Measurements from ENCODE around the gene WFDC10B.

WFDC10B gene

DNA sequence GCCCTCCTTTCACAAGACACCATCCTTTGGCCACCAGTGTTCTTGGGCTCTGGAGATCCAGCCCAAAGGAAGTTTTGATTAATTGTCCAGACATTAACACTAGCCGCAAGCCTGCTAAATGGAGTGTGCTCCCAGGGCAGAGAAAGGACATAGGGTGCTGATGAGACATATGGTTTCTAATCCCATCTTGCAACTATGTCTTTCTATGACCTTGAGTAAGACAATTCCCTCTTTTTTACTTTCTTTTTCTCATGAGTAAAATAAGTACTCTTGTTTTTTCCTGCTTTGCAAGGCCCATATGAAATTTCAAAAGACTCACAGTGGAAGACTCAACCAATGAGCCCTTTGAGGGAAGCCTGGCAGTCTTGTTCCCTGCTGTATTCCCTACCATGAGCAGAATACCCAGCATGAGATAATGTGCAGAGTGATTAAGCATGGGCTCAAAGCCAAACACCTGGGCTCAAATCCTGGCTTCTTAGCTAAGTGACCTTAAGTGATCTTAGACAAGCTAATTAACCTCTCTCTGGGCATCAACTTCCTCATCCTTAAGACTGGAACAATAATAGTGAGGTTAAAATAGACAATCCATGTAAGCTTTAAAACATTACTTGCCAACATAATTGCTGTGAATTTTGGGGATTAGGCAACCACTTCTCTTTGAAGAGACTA is at the start of gene WFDC10B:
Gene WFDC10B (minus strand): TSS at position 51 of the 669 bp plus-strand sequence. CDS start 19,027 bp downstream, outside the sequence.
- Histone ChIP-seq H3K4me3 (ENCODE audit: low read depth in 1 of 2, low read length in 2 of 2) (no peak within 1 kb of the TSS), H2AFZ (ENCODE audit: low read depth, low read length) (no peak within 1 kb of the TSS), H3K27me3 (ENCODE audit: insufficient read depth, low read length, poor library complexity) (peaks cover 12% of the 10 kb centered on the region), H3K79me2 (ENCODE audit: insufficient read depth, low read length) (no peaks in the 10 kb centered on the region), H3K4me1 (ENCODE audit: insufficient read depth, low read length) (no peaks in the 10 kb centered on the region), H3K4me2 (ENCODE audit: insufficient read depth, low read length) (no peak within 1 kb of the TSS), H3K36me3 (ENCODE audit: insufficient read depth, low read length) (no peaks in the 10 kb centered on the region), H3K9me3 (ENCODE audit: insufficient read depth, low read length, severe bottlenecking) (no peaks in the 10 kb centered on the region), H3K9ac (ENCODE audit: low read depth, low read length) (no peak within 1 kb of the TSS), H4K20me1 (ENCODE audit: insufficient read depth, low read length) (no peaks in the 10 kb centered on the region), H3K27ac (ENCODE audit: low read length) (no peak within 1 kb of the TSS)
- no peak for DNase-seq
- TF ChIP-seq EZH2 (IDR thresholded peaks at IDR 0.05; ENCODE audit: borderline replicate concordance, low read depth, low read length, severe bottlenecking) = no peak
- TF ChIP-seq, protein P1, sequence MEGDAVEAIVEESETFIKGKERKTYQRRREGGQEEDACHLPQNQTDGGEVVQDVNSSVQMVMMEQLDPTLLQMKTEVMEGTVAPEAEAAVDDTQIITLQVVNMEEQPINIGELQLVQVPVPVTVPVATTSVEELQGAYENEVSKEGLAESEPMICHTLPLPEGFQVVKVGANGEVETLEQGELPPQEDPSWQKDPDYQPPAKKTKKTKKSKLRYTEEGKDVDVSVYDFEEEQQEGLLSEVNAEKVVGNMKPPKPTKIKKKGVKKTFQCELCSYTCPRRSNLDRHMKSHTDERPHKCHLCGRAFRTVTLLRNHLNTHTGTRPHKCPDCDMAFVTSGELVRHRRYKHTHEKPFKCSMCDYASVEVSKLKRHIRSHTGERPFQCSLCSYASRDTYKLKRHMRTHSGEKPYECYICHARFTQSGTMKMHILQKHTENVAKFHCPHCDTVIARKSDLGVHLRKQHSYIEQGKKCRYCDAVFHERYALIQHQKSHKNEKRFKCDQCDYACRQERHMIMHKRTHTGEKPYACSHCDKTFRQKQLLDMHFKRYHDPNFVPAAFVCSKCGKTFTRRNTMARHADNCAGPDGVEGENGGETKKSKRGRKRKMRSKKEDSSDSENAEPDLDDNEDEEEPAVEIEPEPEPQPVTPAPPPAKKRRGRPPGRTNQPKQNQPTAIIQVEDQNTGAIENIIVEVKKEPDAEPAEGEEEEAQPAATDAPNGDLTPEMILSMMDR (IDR thresholded peaks at IDR 0.05; ENCODE audit: borderline replicate concordance, extremely low read depth, low read length, poor library complexity, severe bottlenecking) = no peak
- ATAC-seq (ENCODE audit: insufficient read depth, low read depth) = no peak

DNA sequence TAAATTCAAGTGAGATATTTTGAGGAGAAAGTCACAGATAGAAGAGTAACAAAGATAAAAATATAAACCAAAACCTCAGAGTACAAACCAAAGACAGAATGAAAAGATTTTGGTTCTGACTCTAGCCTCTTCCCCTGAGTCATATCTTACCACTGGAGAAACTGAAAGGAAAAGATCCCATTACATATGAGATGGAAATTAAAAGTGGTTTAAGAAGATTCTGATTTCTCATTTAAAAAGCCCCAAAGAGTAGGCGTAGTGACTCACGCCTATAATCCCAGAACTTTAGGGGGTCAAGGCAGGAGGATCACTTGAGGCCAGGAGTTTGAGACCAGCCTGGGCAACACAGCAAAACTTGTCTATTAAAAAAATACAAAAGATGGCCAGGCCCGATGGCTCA is 47.9 kb upstream of the WFDC10B start:
- Histone ChIP-seq H2AFZ (ENCODE audit: low read depth, low read length) (no peak overlapping the region), H3K27ac (ENCODE audit: low read length) (no peak overlapping the region), H3K4me3 (ENCODE audit: low read depth in 1 of 2, low read length in 2 of 2) (no peak overlapping the region), H3K9ac (ENCODE audit: low read depth, low read length) (no peak overlapping the region), H3K9me3 (ENCODE audit: insufficient read depth, low read length, severe bottlenecking) (no peaks in the 10 kb centered on the region), H3K27me3 (ENCODE audit: insufficient read depth, low read length, poor library complexity) (peaks cover 25% of the 10 kb centered on the region), H3K4me1 (ENCODE audit: insufficient read depth, low read length) (no peaks in the 10 kb centered on the region), H3K79me2 (ENCODE audit: insufficient read depth, low read length) (no peaks in the 10 kb centered on the region), H4K20me1 (ENCODE audit: insufficient read depth, low read length) (no peaks in the 10 kb centered on the region), H3K4me2 (ENCODE audit: insufficient read depth, low read length) (no peak overlapping the region), H3K36me3 (ENCODE audit: insufficient read depth, low read length) (no peaks in the 10 kb centered on the region)
- TF ChIP-seq, protein P1 (IDR thresholded peaks at IDR 0.05; ENCODE audit: borderline replicate concordance, extremely low read depth, low read length, poor library complexity, severe bottlenecking) = no peak
- TF ChIP-seq EZH2 (IDR thresholded peaks at IDR 0.05; ENCODE audit: borderline replicate concordance, low read depth, low read length, severe bottlenecking) = no peak
- no peak for ATAC-seq (ENCODE audit: insufficient read depth, low read depth)
- DNase-seq = no peak

DNA sequence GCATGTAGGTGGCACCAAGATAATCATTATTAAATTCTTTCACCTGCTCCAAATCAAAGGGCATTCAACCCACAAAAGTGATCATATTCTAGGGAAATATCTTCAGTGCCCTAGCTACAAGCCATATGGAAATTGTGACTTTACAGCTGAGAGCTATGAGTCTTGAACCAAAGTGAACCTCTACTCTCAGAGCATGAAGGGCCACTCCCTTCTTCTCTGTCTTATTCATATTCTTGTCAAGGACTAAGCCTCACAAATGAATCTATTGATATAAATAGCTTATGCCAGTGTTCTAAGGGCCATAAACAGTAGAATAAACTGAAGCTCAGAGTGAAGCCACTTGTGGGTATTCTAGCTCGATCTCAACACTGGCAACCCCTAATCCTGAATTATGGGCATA is 46.9 kb upstream of the WFDC10B start:
- H3K79me2 ChIP-seq (ENCODE audit: insufficient read depth, low read length) = no peaks in the 10 kb centered on the region
- H4K20me1 ChIP-seq (ENCODE audit: insufficient read depth, low read length) = no peaks in the 10 kb centered on the region
- H3K4me2 ChIP-seq (ENCODE audit: insufficient read depth, low read length) = no peak overlapping the region
- H3K27me3 ChIP-seq (ENCODE audit: insufficient read depth, low read length, poor library complexity) = peaks cover 27% of the 10 kb centered on the region
- TF ChIP-seq, protein P1 (IDR thresholded peaks at IDR 0.05; ENCODE audit: borderline replicate concordance, extremely low read depth, low read length, poor library complexity, severe bottlenecking) = no peak
- no peak for DNase-seq
- no peak for ATAC-seq (ENCODE audit: insufficient read depth, low read depth)
- no peak overlapping the region for H3K4me3 ChIP-seq (ENCODE audit: low read depth in 1 of 2, low read length in 2 of 2)
- H3K9ac ChIP-seq (ENCODE audit: low read depth, low read length) = no peak overlapping the region
- H3K4me1 ChIP-seq (ENCODE audit: insufficient read depth, low read length) = no peaks in the 10 kb centered on the region
- no peak overlapping the region for H2AFZ ChIP-seq (ENCODE audit: low read depth, low read length)
- H3K9me3 ChIP-seq (ENCODE audit: insufficient read depth, low read length, severe bottlenecking) = no peaks in the 10 kb centered on the region
- H3K27ac ChIP-seq (ENCODE audit: low read length) = no peak overlapping the region
- no peaks in the 10 kb centered on the region for H3K36me3 ChIP-seq (ENCODE audit: insufficient read depth, low read length)

All from DND-41 (cell line).